Measurements from ENCODE around the gene ZNF518B. TPM values are rescaled to one million over a fixed set of nuclear protein-coding genes. Genes with fewer than 3 reads are reported as not detected.

The ZNF518B gene
- total and polyA plus RNA-seq, 12 donors, result 2.6 to 45.1 (median 20.3) TPM

Other genes starting within 250 kb of the ZNF518B start
- gene CLNK, start 227.3 kb upstream of the ZNF518B start, total RNA-seq, result under 1 TPM in 1 of 9 donors, not detected in 8; 0.35 TPM
- gene CLNK, start 227.3 kb upstream of the ZNF518B start, polyA plus RNA-seq, result under 1 TPM in 2 of 3 donors, not detected in 1; 0.07 to 0.26 TPM

Measured in adrenal gland (tissue), 12 donors.